ENCODE results near the gene EPO. TPM values are rescaled to one million over a fixed set of nuclear protein-coding genes. Genes with fewer than 3 reads are reported as not detected.
A peak's percentile ranks its signal among the peaks of the same experiment; 100 is the strongest.

Gene EPO
- polyA plus RNA-seq (ENCODE audit: insufficient read length in 4 of 4), result under 1 TPM in 2 of 4 donors, not detected in 2; 0.17 to 0.18 TPM

GRCh38 chr7:100720279-100720670 lies at the start of gene EPO:
Gene EPO, plus strand, starts transcription at chr7:100720468. Its CDS starts 513 bp downstream, at chr7:100720981.
- DNase-seq (ENCODE audit: low read depth in 4 of 4, low spot score in 3 of 4), result no peak

GRCh38 chr7:100671353-100672327 lies 48.6 kb upstream of the EPO start:
- no peak for DNase-seq (ENCODE audit: low read depth in 4 of 4, low spot score in 3 of 4)

- peak; percentile 97 to 100 (median 98) for DNase-seq (ENCODE audit: low read depth in 4 of 4, low spot score in 3 of 4)
Measured at GRCh38 chr7:100673302-100673941, 46.8 kb upstream of the EPO start, which contains the start of gene GNB2. Gene GNB2, plus strand, starts transcription at chr7:100673740. Its CDS starts 2,526 bp downstream, at chr7:100676266.

- no peak for DNase-seq (ENCODE audit: low read depth in 4 of 4, low spot score in 3 of 4)
Measured at GRCh38 chr7:100673942-100674410, 46.3 kb upstream of the EPO start.

- no peak for DNase-seq (ENCODE audit: low read depth in 4 of 4, low spot score in 3 of 4)
Measured at GRCh38 chr7:100674411-100675104, 45.7 kb upstream of the EPO start.

- DNase-seq (ENCODE audit: low read depth in 4 of 4, low spot score in 3 of 4), result no peak
Measured at GRCh38 chr7:100675105-100675451, 45.2 kb upstream of the EPO start.

GRCh38 chr7:100675581-100676350 lies 44.5 kb upstream of the EPO start:
- no peak for DNase-seq (ENCODE audit: low read depth in 4 of 4, low spot score in 3 of 4)

GRCh38 chr7:100676501-100677306 lies 43.6 kb upstream of the EPO start:
- no peak for DNase-seq (ENCODE audit: low read depth in 4 of 4, low spot score in 3 of 4)

- DNase-seq (ENCODE audit: low read depth in 4 of 4, low spot score in 3 of 4), result no peak
Measured at GRCh38 chr7:100677308-100678267, 42.7 kb upstream of the EPO start.

GRCh38 chr7:100678291-100678984 lies 41.8 kb upstream of the EPO start:
- DNase-seq (ENCODE audit: low read depth in 4 of 4, low spot score in 3 of 4), result no peak

- no peak for DNase-seq (ENCODE audit: low read depth in 4 of 4, low spot score in 3 of 4)
Measured at GRCh38 chr7:100679129-100679926, 40.9 kb upstream of the EPO start.

GRCh38 chr7:100679927-100680575 lies 40.2 kb upstream of the EPO start:
- no peak for DNase-seq (ENCODE audit: low read depth in 4 of 4, low spot score in 3 of 4)

GRCh38 chr7:100680576-100681271 lies 39.5 kb upstream of the EPO start:
- DNase-seq (ENCODE audit: low read depth in 4 of 4, low spot score in 3 of 4), result no peak

- no peak for DNase-seq (ENCODE audit: low read depth in 4 of 4, low spot score in 3 of 4)
Measured at GRCh38 chr7:100681491-100682227, 38.6 kb upstream of the EPO start.

- no peak for DNase-seq (ENCODE audit: low read depth in 4 of 4, low spot score in 3 of 4)
Measured at GRCh38 chr7:100682228-100682741, 38.0 kb upstream of the EPO start.
